Activated CD4-positive, alpha-beta T cell treated with anti-CD3 and anti-CD28 coated beads, Interleukin-2, Interleukin-4, amounts not matched to agents 100 ng/mL and 50 ng/mL, durations not matched to agents 16 hours and 8 hours (primary cell): ENCODE results near the gene MCU.
"Not testable (repeated sequence)": the region's sequence is repeated elsewhere in the genome, so short reads cannot be mapped to it uniquely, and the experiment has no call there.

Experiments used
- DNase-seq: peaks from one replicate; pipeline ENCODE4 v3.0.0-alpha.2; 2020; ENCODE audit warnings: low spot score

MCU gene

GRCh38 chr10:72731916-72732419 lies 40.0 kb downstream of the MCU start:
- no peak for DNase-seq

GRCh38 chr10:72732521-72732920 lies 40.6 kb downstream of the MCU start:
- no peak for DNase-seq

GRCh38 chr10:72733989-72734388 lies 42.0 kb downstream of the MCU start:
- no peak for DNase-seq

- no peak for DNase-seq
Observed at GRCh38 chr10:72735288-72735936, 43.5 kb downstream of the MCU start.

GRCh38 chr10:72736176-72736827 lies 44.4 kb downstream of the MCU start:
- DNase-seq: no peak

- no peak for DNase-seq
Observed at GRCh38 chr10:72736828-72737220, 44.9 kb downstream of the MCU start.

- not testable (repeated sequence) for DNase-seq
Observed at GRCh38 chr10:72737357-72737756, 45.4 kb downstream of the MCU start.

- no peak for DNase-seq
Observed at GRCh38 chr10:72738486-72738885, 46.5 kb downstream of the MCU start.

GRCh38 chr10:72740528-72740927 lies 48.6 kb downstream of the MCU start:
- DNase-seq: no peak

- DNase-seq: no peak
Observed at GRCh38 chr10:72742092-72742491, 50.1 kb downstream of the MCU start.

GRCh38 chr10:72742797-72743196 lies 50.9 kb downstream of the MCU start:
- DNase-seq: no peak

- DNase-seq: no peak
Observed at GRCh38 chr10:72744566-72744965, 52.6 kb downstream of the MCU start.

- DNase-seq: no peak
Observed at GRCh38 chr10:72746426-72747363, 54.8 kb downstream of the MCU start.

GRCh38 chr10:72747521-72747920 lies 55.6 kb downstream of the MCU start:
- DNase-seq: no peak

GRCh38 chr10:72753760-72754231 lies 61.9 kb downstream of the MCU start:
- no peak for DNase-seq

GRCh38 chr10:72754275-72755032 lies 62.5 kb downstream of the MCU start:
- DNase-seq: no peak

- no peak for DNase-seq
Observed at GRCh38 chr10:72756674-72757385, 64.9 kb downstream of the MCU start.

- no peak for DNase-seq
Observed at GRCh38 chr10:72757732-72758131, 65.8 kb downstream of the MCU start.

GRCh38 chr10:72758930-72759329 lies 67.0 kb downstream of the MCU start:
- not testable (repeated sequence) for DNase-seq

- no peak for DNase-seq
Observed at GRCh38 chr10:72759584-72759983, 67.6 kb downstream of the MCU start.

GRCh38 chr10:72761498-72761897 lies 69.6 kb downstream of the MCU start:
- no peak for DNase-seq
